GM12878 (cell line): ENCODE data around the gene TARP.

Experiments
- BMI1 ChIP-seq: fragments of 450-650 bp; IDR thresholded peaks from 2 replicates; pipeline ENCODE4 v1.6.1; 2016; ENCODE audit warnings: mild to moderate bottlenecking, moderate library complexity, borderline replicate concordance
- CREB1 ChIP-seq: IDR thresholded peaks from 2 replicates; pipeline ENCODE4 v1.6.1; 2012; ENCODE audit warnings: low read depth, mild to moderate bottlenecking, inconsistent platforms
- FOS ChIP-seq: IDR thresholded peaks from 3 replicates; pipeline ENCODE4 v1.6.1; 2011; ENCODE audit warnings: borderline replicate concordance; ENCODE audit not compliant: insufficient read length; ENCODE audit errors: extremely low read depth
- PAX5 ChIP-seq: IDR thresholded peaks from 2 replicates; pipeline ENCODE4 v1.6.1; 2011; ENCODE audit warnings: low read depth, low read length, borderline replicate concordance
- RAD51 ChIP-seq: fragments of 450-650 bp; IDR thresholded peaks from 2 replicates; pipeline ENCODE4 v1.6.1; 2016; ENCODE audit warnings: moderate library complexity, mild to moderate bottlenecking, inconsistent platforms
- SP1 ChIP-seq: IDR thresholded peaks from one replicate; pipeline ENCODE4 v1.6.1; 2011; ENCODE audit warnings: low read depth, low read length
- SUPT20H ChIP-seq: IDR thresholded peaks from 2 replicates; pipeline ENCODE4 v1.6.1; 2011; ENCODE audit warnings: low read depth, mild to moderate bottlenecking, low read length, moderate library complexity, borderline replicate concordance; ENCODE audit not compliant: control insufficient read depth
- TF ChIP-seq, protein P1 (sequence below): IDR thresholded peaks from 2 replicates; pipeline ENCODE4 v1.6.1; 2012; ENCODE audit warnings: improper control_type of control experiment, low read depth, low read length; ENCODE audit not compliant: insufficient replicate concordance
- TF ChIP-seq, protein P2 (sequence below): IDR thresholded peaks from 2 replicates; pipeline ENCODE4 v1.6.1; 2011; ENCODE audit warnings: mild to moderate bottlenecking, low read depth, low read length, moderate library complexity; ENCODE audit not compliant: insufficient replicate concordance
- TF ChIP-seq, protein P3 (sequence below): IDR thresholded peaks from 2 replicates; pipeline ENCODE4 v1.6.1; 2012; ENCODE audit warnings: low read depth, low read length, improper control_type of control experiment

TARP gene

DNA sequence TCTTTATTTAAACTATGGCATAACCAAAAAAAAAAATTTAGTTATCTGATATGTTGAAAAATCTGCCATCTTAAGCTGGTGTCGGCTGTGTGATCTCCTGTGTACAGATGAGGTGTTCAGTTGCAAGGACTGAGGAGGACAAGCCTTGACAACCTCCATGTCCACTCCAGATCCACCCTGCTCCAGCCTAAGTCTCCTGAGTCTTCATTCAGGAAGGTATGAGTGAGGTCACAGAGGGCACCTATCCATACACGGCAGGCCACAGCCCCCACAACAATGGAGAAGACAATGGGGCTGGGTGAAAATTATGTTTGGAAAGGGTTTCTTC is 16.1 kb downstream of the TARP start (continued):
- TF ChIP-seq FOS, result no peak
- TF ChIP-seq, protein P1, sequence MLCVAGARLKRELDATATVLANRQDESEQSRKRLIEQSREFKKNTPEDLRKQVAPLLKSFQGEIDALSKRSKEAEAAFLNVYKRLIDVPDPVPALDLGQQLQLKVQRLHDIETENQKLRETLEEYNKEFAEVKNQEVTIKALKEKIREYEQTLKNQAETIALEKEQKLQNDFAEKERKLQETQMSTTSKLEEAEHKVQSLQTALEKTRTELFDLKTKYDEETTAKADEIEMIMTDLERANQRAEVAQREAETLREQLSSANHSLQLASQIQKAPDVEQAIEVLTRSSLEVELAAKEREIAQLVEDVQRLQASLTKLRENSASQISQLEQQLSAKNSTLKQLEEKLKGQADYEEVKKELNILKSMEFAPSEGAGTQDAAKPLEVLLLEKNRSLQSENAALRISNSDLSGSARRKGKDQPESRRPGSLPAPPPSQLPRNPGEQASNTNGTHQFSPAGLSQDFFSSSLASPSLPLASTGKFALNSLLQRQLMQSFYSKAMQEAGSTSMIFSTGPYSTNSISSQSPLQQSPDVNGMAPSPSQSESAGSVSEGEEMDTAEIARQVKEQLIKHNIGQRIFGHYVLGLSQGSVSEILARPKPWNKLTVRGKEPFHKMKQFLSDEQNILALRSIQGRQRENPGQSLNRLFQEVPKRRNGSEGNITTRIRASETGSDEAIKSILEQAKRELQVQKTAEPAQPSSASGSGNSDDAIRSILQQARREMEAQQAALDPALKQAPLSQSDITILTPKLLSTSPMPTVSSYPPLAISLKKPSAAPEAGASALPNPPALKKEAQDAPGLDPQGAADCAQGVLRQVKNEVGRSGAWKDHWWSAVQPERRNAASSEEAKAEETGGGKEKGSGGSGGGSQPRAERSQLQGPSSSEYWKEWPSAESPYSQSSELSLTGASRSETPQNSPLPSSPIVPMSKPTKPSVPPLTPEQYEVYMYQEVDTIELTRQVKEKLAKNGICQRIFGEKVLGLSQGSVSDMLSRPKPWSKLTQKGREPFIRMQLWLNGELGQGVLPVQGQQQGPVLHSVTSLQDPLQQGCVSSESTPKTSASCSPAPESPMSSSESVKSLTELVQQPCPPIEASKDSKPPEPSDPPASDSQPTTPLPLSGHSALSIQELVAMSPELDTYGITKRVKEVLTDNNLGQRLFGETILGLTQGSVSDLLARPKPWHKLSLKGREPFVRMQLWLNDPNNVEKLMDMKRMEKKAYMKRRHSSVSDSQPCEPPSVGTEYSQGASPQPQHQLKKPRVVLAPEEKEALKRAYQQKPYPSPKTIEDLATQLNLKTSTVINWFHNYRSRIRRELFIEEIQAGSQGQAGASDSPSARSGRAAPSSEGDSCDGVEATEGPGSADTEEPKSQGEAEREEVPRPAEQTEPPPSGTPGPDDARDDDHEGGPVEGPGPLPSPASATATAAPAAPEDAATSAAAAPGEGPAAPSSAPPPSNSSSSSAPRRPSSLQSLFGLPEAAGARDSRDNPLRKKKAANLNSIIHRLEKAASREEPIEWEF, result no peak
- TF ChIP-seq PAX5, result no peak
- TF ChIP-seq, protein P2, sequence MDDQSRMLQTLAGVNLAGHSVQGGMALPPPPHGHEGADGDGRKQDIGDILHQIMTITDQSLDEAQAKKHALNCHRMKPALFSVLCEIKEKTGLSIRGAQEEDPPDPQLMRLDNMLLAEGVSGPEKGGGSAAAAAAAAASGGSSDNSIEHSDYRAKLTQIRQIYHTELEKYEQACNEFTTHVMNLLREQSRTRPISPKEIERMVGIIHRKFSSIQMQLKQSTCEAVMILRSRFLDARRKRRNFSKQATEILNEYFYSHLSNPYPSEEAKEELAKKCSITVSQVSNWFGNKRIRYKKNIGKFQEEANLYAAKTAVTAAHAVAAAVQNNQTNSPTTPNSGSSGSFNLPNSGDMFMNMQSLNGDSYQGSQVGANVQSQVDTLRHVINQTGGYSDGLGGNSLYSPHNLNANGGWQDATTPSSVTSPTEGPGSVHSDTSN, result no peak
- TF ChIP-seq SP1, result no peak
- no peak for TF ChIP-seq CREB1
- TF ChIP-seq SUPT20H, result no peak
- TF ChIP-seq BMI1, result no peak
- TF ChIP-seq, protein P3, sequence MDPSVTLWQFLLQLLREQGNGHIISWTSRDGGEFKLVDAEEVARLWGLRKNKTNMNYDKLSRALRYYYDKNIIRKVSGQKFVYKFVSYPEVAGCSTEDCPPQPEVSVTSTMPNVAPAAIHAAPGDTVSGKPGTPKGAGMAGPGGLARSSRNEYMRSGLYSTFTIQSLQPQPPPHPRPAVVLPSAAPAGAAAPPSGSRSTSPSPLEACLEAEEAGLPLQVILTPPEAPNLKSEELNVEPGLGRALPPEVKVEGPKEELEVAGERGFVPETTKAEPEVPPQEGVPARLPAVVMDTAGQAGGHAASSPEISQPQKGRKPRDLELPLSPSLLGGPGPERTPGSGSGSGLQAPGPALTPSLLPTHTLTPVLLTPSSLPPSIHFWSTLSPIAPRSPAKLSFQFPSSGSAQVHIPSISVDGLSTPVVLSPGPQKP, result no peak
- no peak for TF ChIP-seq RAD51
